Suprapubic skin (tissue), 4 donors: ENCODE measurements around the gene C1S.

Experiments used
- EP300 ChIP-seq: sonication (generic); formaldehyde crosslinking; IDR thresholded peaks from one replicate; pipeline ENCODE4 v1.6.1; 2017; ENCODE audit warnings: antibody characterized with exemption
- POLR2A ChIP-seq, 2 donors: fragments of 450-650 bp; IDR thresholded peaks; one replicate each; pipeline ENCODE4 v1.6.1; 2017; ENCODE audit warnings: antibody characterized with exemption in 2 of 2, mild to moderate bottlenecking in 2 of 2, moderate library complexity in 2 of 2
- POLR2AphosphoS5 ChIP-seq, 3 donors: sonication (generic); formaldehyde crosslinking; IDR thresholded peaks; one replicate each; pipeline ENCODE4 v1.6.1; 2017; ENCODE audit warnings: antibody characterized with exemption in 3 of 3
- TF ChIP-seq, protein P1 (sequence below), 2 donors: fragments of 200-600 bp in 1 of 2; fragments of 450-650 bp in 1 of 2; sonication (generic) in 1 of 2; IDR thresholded peaks; one replicate each; pipeline ENCODE4 v1.5.1; 2016 to 2019; ENCODE audit warnings: antibody characterized with exemption in 2 of 2, mild to moderate bottlenecking in 1 of 2, moderate library complexity in 1 of 2

DNA sequence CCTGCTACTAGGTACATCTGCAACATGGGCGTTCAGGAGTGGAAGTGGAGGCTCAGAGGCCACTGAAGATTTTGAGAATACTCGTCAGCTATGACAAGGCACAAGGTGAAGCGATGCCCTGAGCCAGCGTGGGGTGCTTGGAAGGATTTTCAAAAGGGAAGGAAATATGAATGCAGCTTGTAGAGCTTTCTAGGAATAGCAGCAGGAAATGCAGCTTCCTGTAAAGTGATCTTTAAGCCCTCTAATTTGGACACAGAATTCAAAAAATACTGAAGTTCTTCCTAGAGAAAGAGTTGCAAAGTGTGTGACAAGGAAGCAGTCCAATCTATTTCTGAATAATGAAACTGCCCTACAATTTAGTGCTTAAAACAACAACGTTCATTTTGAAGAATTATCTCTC, 13.2 kb upstream of the C1S start:
- TF ChIP-seq POLR2AphosphoS5 (IDR thresholded peaks at IDR 0.05) (no peak), POLR2A (IDR thresholded peaks at IDR 0.05) (no peak), EP300 (no peak)
- TF ChIP-seq, protein P1, sequence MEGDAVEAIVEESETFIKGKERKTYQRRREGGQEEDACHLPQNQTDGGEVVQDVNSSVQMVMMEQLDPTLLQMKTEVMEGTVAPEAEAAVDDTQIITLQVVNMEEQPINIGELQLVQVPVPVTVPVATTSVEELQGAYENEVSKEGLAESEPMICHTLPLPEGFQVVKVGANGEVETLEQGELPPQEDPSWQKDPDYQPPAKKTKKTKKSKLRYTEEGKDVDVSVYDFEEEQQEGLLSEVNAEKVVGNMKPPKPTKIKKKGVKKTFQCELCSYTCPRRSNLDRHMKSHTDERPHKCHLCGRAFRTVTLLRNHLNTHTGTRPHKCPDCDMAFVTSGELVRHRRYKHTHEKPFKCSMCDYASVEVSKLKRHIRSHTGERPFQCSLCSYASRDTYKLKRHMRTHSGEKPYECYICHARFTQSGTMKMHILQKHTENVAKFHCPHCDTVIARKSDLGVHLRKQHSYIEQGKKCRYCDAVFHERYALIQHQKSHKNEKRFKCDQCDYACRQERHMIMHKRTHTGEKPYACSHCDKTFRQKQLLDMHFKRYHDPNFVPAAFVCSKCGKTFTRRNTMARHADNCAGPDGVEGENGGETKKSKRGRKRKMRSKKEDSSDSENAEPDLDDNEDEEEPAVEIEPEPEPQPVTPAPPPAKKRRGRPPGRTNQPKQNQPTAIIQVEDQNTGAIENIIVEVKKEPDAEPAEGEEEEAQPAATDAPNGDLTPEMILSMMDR (IDR thresholded peaks at IDR 0.05) = no peak
